GM19395 (cell line): Measurements from ENCODE around the gene TMEM39A.

Experiments
- ATAC-seq: cut with Tn5 transposase; IDR thresholded peaks from one replicate; pipeline ENCODE4 v1.9.1; 2021; ENCODE audit warnings: mild to moderate bottlenecking, moderate library complexity; ENCODE audit not compliant: unreplicated experiment

Gene TMEM39A

GRCh38 chr3:119456469-119456868 lies 6.9 kb downstream of the TMEM39A start:
- no peak for ATAC-seq

DNA sequence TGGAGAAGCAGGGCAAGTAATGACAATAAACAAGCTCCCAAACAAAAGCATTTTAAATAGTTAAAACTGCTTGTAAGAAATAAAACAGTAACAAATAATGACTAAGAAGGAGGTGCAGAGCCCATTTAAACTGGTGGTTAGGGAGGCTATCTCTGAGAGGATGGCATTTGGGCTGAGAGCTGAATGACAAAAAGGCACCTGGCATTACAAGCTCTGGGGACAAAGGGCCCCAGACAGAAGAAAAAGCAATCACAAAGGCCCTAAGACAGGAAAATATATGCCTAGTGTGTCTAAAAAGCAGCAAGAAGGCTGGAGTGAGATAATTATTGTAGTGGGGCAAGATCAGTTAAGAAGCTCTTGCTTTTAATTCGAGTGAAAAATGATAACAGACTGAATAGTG lies 9.6 kb downstream of the TMEM39A start:
- no peak for ATAC-seq

DNA sequence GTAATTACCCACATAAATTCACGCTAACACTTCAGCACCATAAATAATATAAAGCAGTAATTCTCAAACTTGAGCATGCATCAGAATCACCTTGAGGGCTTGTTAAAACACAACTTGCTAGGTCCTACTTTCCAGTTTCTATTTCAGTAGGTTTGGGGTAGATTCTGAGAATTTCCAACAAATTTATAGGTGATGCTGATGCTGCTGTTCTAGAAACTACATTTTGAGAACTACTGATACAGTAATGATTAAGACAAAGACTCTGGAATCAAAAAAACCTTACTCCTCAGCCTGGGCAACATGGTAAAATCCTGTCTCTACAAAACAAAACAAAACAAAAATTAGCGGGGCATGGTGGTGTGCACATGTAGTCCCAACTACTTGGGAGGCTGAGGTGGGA lies 18.8 kb downstream of the TMEM39A start:
- no peak for ATAC-seq

DNA sequence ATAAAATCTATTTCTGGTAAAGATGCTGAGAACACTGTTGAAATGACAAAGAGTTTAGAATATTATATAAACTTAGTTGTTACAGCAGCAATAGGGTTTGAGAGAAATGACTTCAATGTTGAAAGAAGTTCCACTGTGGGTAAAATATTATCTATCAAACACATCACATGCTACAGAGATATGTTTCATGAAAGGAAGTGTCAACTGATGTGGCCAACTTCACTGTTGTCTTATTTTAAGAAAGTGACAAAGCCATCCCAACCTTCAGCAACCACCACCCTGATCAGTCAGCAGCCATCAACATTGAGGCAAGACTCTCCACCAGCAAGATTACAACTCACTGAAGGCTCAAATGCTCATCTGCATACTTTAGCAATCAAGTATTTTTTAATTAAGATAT lies 20.2 kb downstream of the TMEM39A start:
- ATAC-seq: no peak

GRCh38 chr3:119437691-119438258 lies 25.6 kb downstream of the TMEM39A start:
- ATAC-seq: no peak

- ATAC-seq: no peak
Measured at GRCh38 chr3:119436977-119437376, 26.4 kb downstream of the TMEM39A start.

DNA sequence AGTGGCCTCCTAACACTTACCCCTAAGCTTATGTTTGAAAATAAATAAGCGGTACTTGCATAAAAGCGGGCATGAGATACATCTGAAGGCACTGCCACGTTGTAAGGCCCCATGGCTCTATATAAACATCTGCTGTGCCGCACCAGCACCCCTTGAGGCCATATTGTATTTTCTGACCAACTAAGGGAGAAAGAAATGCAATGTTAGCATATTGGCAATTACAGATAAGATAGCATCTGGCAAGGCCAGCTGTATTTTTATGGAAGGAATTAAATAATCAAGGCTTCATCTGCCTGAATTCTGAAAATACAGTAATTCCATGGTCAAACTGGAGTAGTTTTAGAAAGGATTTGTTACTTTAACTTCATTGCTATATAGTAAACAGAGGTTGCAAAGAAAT lies 28.7 kb downstream of the TMEM39A start:
- ATAC-seq: no peak

GRCh38 chr3:119433613-119434325 lies 29.6 kb downstream of the TMEM39A start:
- no peak for ATAC-seq

DNA sequence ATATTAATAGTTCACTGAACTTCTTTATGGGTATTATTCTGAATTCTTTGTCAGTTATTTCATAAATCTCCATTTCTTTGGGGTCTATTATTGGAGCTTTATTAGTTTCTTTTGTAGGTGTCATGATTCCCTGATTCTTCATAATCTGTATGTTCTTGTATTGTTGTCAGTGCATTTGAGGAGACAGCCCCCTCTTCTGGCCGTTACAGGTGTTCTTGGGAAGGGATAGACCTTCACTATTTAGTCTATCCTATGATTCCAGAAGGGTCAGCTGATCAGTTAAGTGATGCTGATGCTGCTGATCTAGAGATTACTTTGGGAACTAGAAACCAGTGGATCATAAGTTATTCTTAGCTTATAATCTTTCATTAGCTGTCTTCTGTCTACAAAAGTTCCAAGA lies 34.9 kb downstream of the TMEM39A start:
- no peak for ATAC-seq

DNA sequence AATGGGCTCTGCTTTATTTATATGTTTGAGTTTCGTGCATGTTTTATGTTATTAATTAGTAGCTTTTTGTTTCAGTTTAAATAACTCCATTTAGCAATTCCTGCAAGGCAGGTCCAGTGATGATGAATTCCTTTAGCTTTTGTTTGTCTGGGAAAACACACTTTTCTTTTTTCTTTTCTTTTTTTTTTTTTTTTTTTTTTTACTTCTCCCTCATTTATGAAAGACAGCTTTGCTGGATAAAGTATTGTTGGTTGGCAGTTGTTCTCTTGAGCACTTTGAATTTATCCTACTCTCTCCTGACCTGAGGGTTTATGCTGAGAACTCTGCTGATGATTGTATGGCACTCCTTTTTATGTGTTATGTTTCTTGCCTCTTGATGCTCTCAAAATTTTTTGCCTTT lies 35.7 kb downstream of the TMEM39A start:
- no peak for ATAC-seq

GRCh38 chr3:119420196-119420595 lies 43.2 kb downstream of the TMEM39A start:
- ATAC-seq: no peak

- ATAC-seq: no peak
Measured at GRCh38 chr3:119418641-119419040, 44.8 kb downstream of the TMEM39A start.

GRCh38 chr3:119417771-119418512 lies 45.5 kb downstream of the TMEM39A start:
- ATAC-seq: no peak

DNA sequence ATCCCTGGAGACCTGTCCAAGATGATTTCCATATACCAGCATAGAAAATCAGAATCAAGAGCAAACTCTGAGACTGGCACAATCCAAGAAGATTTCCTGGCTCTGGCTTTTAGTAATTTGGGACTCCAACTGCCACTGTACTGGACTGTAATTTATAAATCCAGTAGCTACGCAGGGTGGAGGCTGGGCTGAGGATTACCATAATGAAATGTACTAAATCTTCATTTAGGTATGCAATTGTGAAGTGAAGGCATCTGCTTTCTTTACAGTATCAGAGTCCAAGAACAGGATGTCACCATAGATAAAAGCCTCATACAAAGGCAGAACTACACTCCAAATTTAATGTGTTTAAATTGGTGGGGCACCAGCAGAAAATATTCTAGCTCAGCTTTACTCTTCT lies 46.5 kb downstream of the TMEM39A start:
- no peak for ATAC-seq

DNA sequence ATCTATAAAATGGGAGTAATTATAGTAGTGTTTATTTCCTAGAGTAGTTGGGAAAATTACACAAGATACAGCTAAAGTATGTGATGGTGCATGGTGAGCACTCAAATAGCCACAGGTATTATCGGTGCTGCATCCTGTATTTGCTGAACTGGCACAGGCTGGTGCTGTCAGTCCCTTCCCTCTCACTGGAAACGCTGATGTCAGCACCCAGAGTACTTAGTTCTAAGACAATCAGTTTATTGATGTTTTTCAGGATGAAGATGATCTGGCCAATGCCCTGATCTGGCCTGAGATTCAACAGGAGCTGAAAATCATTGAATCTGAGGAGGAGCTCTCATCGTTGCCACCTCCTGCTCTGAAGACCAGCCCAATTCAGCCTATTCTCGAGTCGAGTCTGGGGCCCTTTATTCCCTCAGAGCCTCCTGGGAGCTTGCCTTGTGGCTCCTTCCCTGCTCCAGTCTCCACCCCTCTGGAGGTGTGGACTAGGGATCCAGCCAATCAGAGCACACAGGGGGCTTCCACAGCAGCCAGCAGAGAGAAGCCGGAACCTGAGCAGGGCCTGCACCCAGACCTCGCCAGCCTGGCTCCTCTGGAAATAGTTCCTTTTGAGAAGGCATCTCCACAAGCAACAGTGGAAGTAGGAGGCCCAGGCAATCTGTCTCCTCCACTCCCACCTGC lies 49.7 kb downstream of the TMEM39A start:
- no peak for ATAC-seq

DNA sequence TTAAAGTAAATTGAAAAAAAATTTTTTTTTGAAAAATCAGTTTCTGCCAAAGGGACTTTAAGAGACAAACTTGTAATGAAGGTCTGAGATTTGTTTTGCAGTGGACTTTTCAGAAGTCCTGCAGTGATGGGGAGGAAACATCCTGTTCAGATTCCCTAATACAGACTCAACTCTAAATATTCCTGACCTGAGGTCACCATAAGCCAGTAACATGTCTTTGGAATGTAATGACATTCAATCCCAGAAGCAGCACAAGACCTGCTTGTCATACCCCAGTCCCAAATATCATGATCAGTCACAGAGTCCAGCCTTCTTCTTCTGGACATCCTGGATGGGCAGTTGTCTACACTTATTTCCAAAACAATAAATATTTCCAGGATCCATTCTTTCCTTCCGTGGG lies 53.6 kb downstream of the TMEM39A start:
- no peak for ATAC-seq

GRCh38 chr3:119408243-119408950 lies 55.0 kb downstream of the TMEM39A start:
- no peak for ATAC-seq

DNA sequence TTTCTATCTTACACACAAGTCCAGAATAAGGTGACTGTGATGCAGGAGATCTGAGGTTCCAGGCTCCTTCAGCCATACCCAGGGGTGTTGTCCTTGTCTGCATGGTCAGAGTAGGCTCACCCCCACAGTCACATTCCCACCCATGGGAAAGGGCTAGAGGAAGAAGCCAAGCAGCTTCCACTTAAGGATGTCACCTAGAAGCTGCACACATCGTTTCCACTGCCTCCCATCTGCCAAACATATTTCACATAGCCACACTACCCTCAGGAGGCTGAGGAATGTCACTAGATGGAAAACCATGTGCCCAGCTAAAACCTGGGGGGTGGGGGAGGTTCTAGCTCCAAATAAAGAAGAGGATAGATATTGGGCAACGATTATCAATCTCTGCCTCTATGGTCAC lies 58.1 kb downstream of the TMEM39A start:
- no peak for ATAC-seq

GRCh38 chr3:119403201-119403600 lies 60.2 kb downstream of the TMEM39A start:
- ATAC-seq: no peak

DNA sequence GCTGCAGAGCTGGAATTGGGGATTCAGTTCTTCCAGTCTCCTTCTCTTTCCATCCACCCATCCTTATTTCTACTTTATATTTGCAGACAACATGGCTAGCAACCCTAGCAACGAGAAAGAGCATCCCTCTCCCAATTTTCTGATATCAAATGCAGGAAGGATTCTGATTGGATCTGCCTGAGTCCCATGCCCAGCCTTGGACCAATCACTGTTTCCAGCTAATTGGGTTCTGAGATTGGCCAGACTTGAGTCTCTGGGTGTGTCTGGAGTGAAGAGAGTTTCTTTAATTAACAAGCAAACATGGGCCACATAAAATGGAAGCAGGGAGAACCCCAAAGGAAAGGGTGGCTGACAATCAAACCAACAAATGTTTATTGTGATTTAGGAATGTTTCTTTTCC lies 60.6 kb downstream of the TMEM39A start:
- no peak for ATAC-seq
